ENCODE results near the gene ISOC1. TPM values are rescaled to one million over a fixed set of nuclear protein-coding genes. Genes with fewer than 3 reads are reported as not detected.

ISOC1 gene
- polyA plus RNA-seq, 1 experiment, result 28.0 TPM

- no peak overlapping the region for H3K4me3 ChIP-seq (ENCODE audit: low read depth, low read length)
- H3K27me3 ChIP-seq (ENCODE audit: control insufficient read depth, insufficient read depth, low read length), result no peaks in the 10 kb centered on the region
- peaks cover 6% of the 10 kb centered on the region; the same call in 1 of the 2 replicates for H3K9me3 ChIP-seq (ENCODE audit: control insufficient read depth, insufficient read depth, low read length)
- no peak for TF ChIP-seq CTCF (IDR thresholded peaks at IDR 0.05; ENCODE audit: low read depth, low read length)
- DNase-seq (ENCODE audit: low read depth, low spot score), result no peak
- POLR2A ChIA-PET, result no interaction called here
- H3K27ac ChIP-seq (ENCODE audit: low read depth, low read length), result no peak overlapping the region
- CTCF ChIA-PET, result no interaction called here
These were observed 67.3 kb downstream of the ISOC1 start for GRCh38 chr5:129161830-129162229.

Small RNA genes lying within 50 kb of the gene (small RNA-seq; reads per million reads assigned to genes)
- not detected for gene MIR4633 (ENCODE audit: insufficient read length, low read depth)

Other genes with a start within 250 kb of the ISOC1 start
- gene SLC27A6, start 129.3 kb upstream of the ISOC1 start, polyA plus RNA-seq (2011; rRNA removed), result 0.04 TPM in 2 replicates